Endothelial cell (in vitro differentiated cells): ENCODE data around the gene PTPN21. TPM values are rescaled to one million over a fixed set of nuclear protein-coding genes. Genes with fewer than 3 reads are reported as not detected.

Experiments used
- DNase-seq: peaks from one replicate; pipeline ENCODE4 v3.0.0; 2021; ENCODE audit warnings: low spot score
- H3K27ac Mint-ChIP-seq: one replicate; pipeline ENCODE4 v1.8.0; 2021; ENCODE audit warnings: mixed read lengths, inconsistent platforms; ENCODE audit not compliant: unreplicated experiment
- H3K27me3 Mint-ChIP-seq: one replicate; pipeline ENCODE4 v1.8.0; 2021; ENCODE audit warnings: mild to moderate bottlenecking, moderate library complexity, mixed read lengths, inconsistent platforms; ENCODE audit not compliant: unreplicated experiment
- H3K36me3 Mint-ChIP-seq: one replicate; pipeline ENCODE4 v1.8.0; 2021; ENCODE audit warnings: mild to moderate bottlenecking, low read depth, mixed read lengths, inconsistent platforms; ENCODE audit not compliant: unreplicated experiment
- H3K4me1 Mint-ChIP-seq: one replicate; pipeline ENCODE4 v1.8.0; 2021; ENCODE audit warnings: mild to moderate bottlenecking, mixed read lengths, inconsistent platforms; ENCODE audit not compliant: unreplicated experiment
- H3K4me3 Mint-ChIP-seq: one replicate; pipeline ENCODE4 v1.8.0; 2021; ENCODE audit warnings: mild to moderate bottlenecking, mixed read lengths, inconsistent platforms; ENCODE audit not compliant: unreplicated experiment
- H3K9me3 Mint-ChIP-seq: one replicate; pipeline ENCODE4 v1.8.0; 2021; ENCODE audit warnings: mixed read lengths, inconsistent platforms; ENCODE audit not compliant: unreplicated experiment
- CTCF ChIP-seq: fragments of 200-600 bp; sonication (generic); IDR thresholded peaks from one replicate; pipeline ENCODE4 v1.5.0; 2021; ENCODE audit warnings: antibody characterized with exemption; ENCODE audit not compliant: unreplicated experiment
- total RNA-seq: library from RNA; stranded (reverse); fragmentation: NEBNext Ultra II Directional; extraction: Animal tissue kit (Norgen Biotek cat#: 25700); gene quantifications from one replicate; pipeline ENCODE4 v1.2.1, GENCODE V29; 2021; ENCODE audit not compliant: unreplicated experiment

Gene PTPN21
- total RNA-seq, 1 donor from 2014 or later, result 22.1 TPM

- TF ChIP-seq CTCF, result no peak
- Mint-ChIP-seq H3K36me3 (peaks cover 22% of the 10 kb centered on the region), H3K4me3 (no peak overlapping the region), H3K27me3 (peaks cover 11% of the 10 kb centered on the region), H3K27ac (no peak overlapping the region), H3K4me1 (peaks cover 8% of the 10 kb centered on the region), H3K9me3 (no peaks in the 10 kb centered on the region)
- DNase-seq, result no peak
Observed at GRCh38 chr14:88565427-88565826, 10.6 kb upstream of the PTPN21 start.

GRCh38 chr14:88563845-88564244 is 9.0 kb upstream of the PTPN21 start:
- Mint-ChIP-seq H3K9me3 (no peaks in the 10 kb centered on the region), H3K27me3 (peaks cover 11% of the 10 kb centered on the region), H3K36me3 (peaks cover 16% of the 10 kb centered on the region), H3K27ac (peak overlapping the region; percentile 33), H3K4me1 (peaks cover 8% of the 10 kb centered on the region), H3K4me3 (peak overlapping the region; percentile 95)
- no peak for DNase-seq
- TF ChIP-seq CTCF, result no peak

GRCh38 chr14:88562831-88563686 is 8.3 kb upstream of the PTPN21 start, which contains the start of gene ZC3H14:
Gene ZC3H14 (plus strand): TSS chr14:88563037. CDS start chr14:88563134, 97 bp downstream.
- peaks cover 8% of the 10 kb centered on the region for H3K4me1 Mint-ChIP-seq
- DNase-seq, result peak; percentile 91
- H3K27ac Mint-ChIP-seq, result peak within 1 kb of the TSS; percentile 74
- peaks cover 13% of the 10 kb centered on the region for H3K36me3 Mint-ChIP-seq
- peaks cover 11% of the 10 kb centered on the region for H3K27me3 Mint-ChIP-seq
- H3K9me3 Mint-ChIP-seq, result no peaks in the 10 kb centered on the region
- H3K4me3 Mint-ChIP-seq, result peak within 1 kb of the TSS; percentile 95
- no peak for TF ChIP-seq CTCF

- Mint-ChIP-seq H3K27me3 (peaks cover 11% of the 10 kb centered on the region), H3K4me1 (peaks cover 8% of the 10 kb centered on the region), H3K4me3 (peak overlapping the region; percentile 95), H3K36me3 (peaks cover 10% of the 10 kb centered on the region), H3K27ac (peak overlapping the region; percentile 74), H3K9me3 (no peaks in the 10 kb centered on the region)
- DNase-seq, result no peak
- no peak for TF ChIP-seq CTCF
Observed at GRCh38 chr14:88562532-88562830, 7.7 kb upstream of the PTPN21 start.

DNA sequence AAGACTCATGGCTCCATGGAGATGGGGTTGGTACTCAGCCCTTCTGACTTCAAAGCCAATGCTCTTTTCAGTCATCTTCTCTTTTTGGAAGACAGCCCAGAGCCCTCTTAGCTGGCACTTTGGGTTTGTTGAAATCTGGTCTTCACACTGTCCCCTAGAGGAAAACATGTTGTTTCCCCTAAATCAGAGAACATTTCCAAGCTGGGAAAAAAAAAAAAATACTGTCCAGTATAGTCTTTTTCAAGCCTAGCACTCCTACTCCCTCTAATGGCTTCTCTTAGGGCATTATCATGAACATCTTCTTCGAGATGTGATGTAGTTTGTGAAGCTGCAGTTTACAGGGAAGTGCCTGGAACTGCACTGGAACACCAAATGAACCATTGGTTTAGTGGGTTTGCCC is 5.0 kb upstream of the PTPN21 start:
- TF ChIP-seq CTCF, result no peak
- Mint-ChIP-seq H3K27me3 (peaks cover 11% of the 10 kb centered on the region), H3K9me3 (no peaks in the 10 kb centered on the region), H3K4me3 (no peak overlapping the region), H3K4me1 (peaks cover 13% of the 10 kb centered on the region), H3K27ac (no peak overlapping the region), H3K36me3 (peaks cover 10% of the 10 kb centered on the region)
- no peak for DNase-seq
